SK-N-SH (cell line): Measurements from ENCODE around the gene ARGLU1. TPM values are rescaled to one million over a fixed set of nuclear protein-coding genes. Genes with fewer than 3 reads are reported as not detected.

Experiments used
- CTCF ChIA-PET: fragments of 300-600, 350-600 bp; formaldehyde crosslinking; extraction: SDS; loops from one replicate; lab custom pipeline; 2021; lab: Yijun Ruan, JAX
- POLR2A ChIA-PET: fragments of 350-600 bp; sonication (Branson Sonifier 250); formaldehyde crosslinking; extraction: SDS; loops from one replicate; lab custom pipeline; 2020; ENCODE audit warnings: antibody characterized with exemption, inconsistent platforms; lab: Yijun Ruan, JAX
- DNase-seq: peaks from one replicate; pipeline ENCODE4 v3.0.0; 2012
- H2AFZ ChIP-seq: fragments of 200-600 bp; sonication (generic); 2 replicates; pipeline ENCODE4 v1.8.1; 2016; ENCODE audit warnings: antibody characterized with exemption, mild to moderate bottlenecking, low read depth
- H3F3A ChIP-seq: fragments of 200-600 bp; sonication (generic); replicated peaks from 2 replicates; pipeline ENCODE3; 2016; ENCODE audit warnings: antibody characterized with exemption, mild to moderate bottlenecking; ENCODE audit not compliant: insufficient read depth
- H3K27ac ChIP-seq, 2 experiments: fragments of 200-500 bp in 1 of 2; fragments of 200-600 bp in 1 of 2; sonication (Bioruptor generic) in 1 of 2; sonication (generic), shearing (Covaris generic) in 1 of 2; 2 replicates each; pipeline versions ENCODE4 v1.5.1 to v1.6.1; 2014 to 2016; ENCODE audit warnings: low read depth in 2 of 2, inconsistent platforms in 1 of 2, low read length in 1 of 2, mild to moderate bottlenecking in 1 of 2, mixed read lengths in 1 of 2
- H3K27me3 ChIP-seq: fragments of 200-600 bp; sonication (generic), shearing (Covaris generic); 2 replicates; pipeline ENCODE4 v1.6.1; 2016; ENCODE audit warnings: mixed run types; ENCODE audit not compliant: insufficient read depth
- H3K36me3 ChIP-seq, 2 experiments: fragments of 200-500 bp in 1 of 2; fragments of 200-600 bp in 1 of 2; sonication (Bioruptor generic) in 1 of 2; sonication (generic) in 1 of 2; replicated peaks in 1 of 2; 2 replicates each; pipeline versions ENCODE3 to v1.5.1; 2014 to 2016; ENCODE audit warnings: low read length in 1 of 2, mild to moderate bottlenecking in 1 of 2; ENCODE audit not compliant: insufficient read depth in 2 of 2, control insufficient read depth in 1 of 2
- H3K4me1 ChIP-seq, 2 experiments: fragments of 200-500 bp in 1 of 2; fragments of 200-600 bp in 1 of 2; sonication (Bioruptor generic) in 1 of 2; sonication (generic), shearing (Covaris generic) in 1 of 2; 2 replicates each; pipeline versions ENCODE4 v1.5.1 to v1.6.1; 2014 to 2016; ENCODE audit warnings: low read depth in 1 of 2, low read length in 1 of 2, mixed run types in 1 of 2; ENCODE audit not compliant: insufficient read depth in 2 of 2, control insufficient read depth in 1 of 2
- H3K4me2 ChIP-seq: fragments of 200-600 bp; sonication (generic), shearing (Covaris generic); 2 replicates; pipeline ENCODE4 v1.6.1; 2017; ENCODE audit warnings: mixed run types
- H3K4me3 ChIP-seq, 2 experiments: fragments of 200-500 bp in 1 of 2; fragments of 200-600 bp in 1 of 2; sonication (Bioruptor generic) in 1 of 2; sonication (generic), shearing (Covaris generic) in 1 of 2; 2 replicates each; pipeline versions ENCODE4 v1.5.1 to v1.8.1; 2014 to 2016; ENCODE audit warnings: low read depth in 2 of 2, inconsistent platforms in 1 of 2, low read length in 1 of 2, mild to moderate bottlenecking in 1 of 2, mixed read lengths in 1 of 2, moderate library complexity in 1 of 2
- H3K79me2 ChIP-seq: fragments of 200-600 bp; sonication (generic); 2 replicates; pipeline ENCODE4 v1.8.1; 2017; ENCODE audit warnings: mild to moderate bottlenecking; ENCODE audit not compliant: insufficient read depth
- H3K9ac ChIP-seq: fragments of 200-600 bp; sonication (generic); 2 replicates; pipeline ENCODE4 v1.6.1; 2017; ENCODE audit warnings: mixed run types
- H3K9me2 ChIP-seq: fragments of 200-600 bp; sonication (generic); 2 replicates; pipeline ENCODE4 v1.6.1; 2017; ENCODE audit warnings: mixed run types
- H3K9me3 ChIP-seq: fragments of 200-600 bp; sonication (generic); 2 replicates; pipeline ENCODE4 v1.6.1; 2017; ENCODE audit warnings: mixed run types, mild to moderate bottlenecking, moderate library complexity
- H4K20me1 ChIP-seq: fragments of 200-600 bp; sonication (generic); 2 replicates; pipeline ENCODE4 v1.6.1; 2017; ENCODE audit warnings: mild to moderate bottlenecking, mixed run types; ENCODE audit not compliant: insufficient read depth
- EP300 ChIP-seq, 2 experiments: IDR thresholded peaks; 2 replicates each; pipeline versions ENCODE4 v1.4.0 to v1.6.1; 2012; ENCODE audit warnings: borderline replicate concordance in 1 of 2, low read depth in 1 of 2, low read length in 1 of 2
- FOSL2 ChIP-seq: IDR thresholded peaks from 2 replicates; pipeline ENCODE4 v1.4.0; 2012; ENCODE audit warnings: low read depth, mild to moderate bottlenecking, moderate library complexity, borderline replicate concordance
- FOXJ3 ChIP-seq: sonication (generic); formaldehyde crosslinking; IDR thresholded peaks from 2 replicates; pipeline ENCODE4 v1.5.1; 2020; ENCODE audit warnings: mild to moderate bottlenecking, missing genetic modification reagents
- GABPA ChIP-seq: IDR thresholded peaks from 2 replicates; pipeline ENCODE4 v1.4.0; 2012; ENCODE audit warnings: low read depth, mild to moderate bottlenecking
- MXI1 ChIP-seq: IDR thresholded peaks from 2 replicates; pipeline ENCODE4 v1.6.1; 2012; ENCODE audit warnings: mild to moderate bottlenecking, low read depth, low read length, improper control_type of control experiment
- RXRA ChIP-seq: IDR thresholded peaks from 2 replicates; pipeline ENCODE4 v1.4.0; 2012; ENCODE audit warnings: low read depth, mild to moderate bottlenecking, borderline replicate concordance
- TAF1 ChIP-seq: IDR thresholded peaks from 2 replicates; pipeline ENCODE4 v1.6.1; 2012; ENCODE audit warnings: low read depth, mild to moderate bottlenecking, low read length, moderate library complexity, borderline replicate concordance
- YY1 ChIP-seq: IDR thresholded peaks from 2 replicates; pipeline ENCODE4 v1.4.0; 2012; ENCODE audit warnings: low read depth, mild to moderate bottlenecking
- WGBS: methylation state at CpG from one replicate; pipeline ENCODE4 v1.1.6; 2017; ENCODE audit warnings: low lambda C conversion rate; 5-methylcytosine and 5-hydroxymethylcytosine counted together
- polyA plus RNA-seq, 3 experiments: library from polyadenylated mRNA; depleted of rRNA; stranded (reverse); fragments of >200 nt; gene quantifications; 2 replicates each; pipeline ENCODE4 v1.2.3, GENCODE V29; 2012
- TF ChIP-seq, protein P1 (sequence below): fragments of 150-350 bp; IDR thresholded peaks from 2 replicates; pipeline ENCODE4 v1.6.1; 2017; ENCODE audit warnings: antibody characterized with exemption, low read length, low read depth, borderline replicate concordance
- TF ChIP-seq, protein P2 (sequence below): fragments of 150-350 bp; IDR thresholded peaks from 2 replicates; pipeline ENCODE4 v1.6.1; 2016; ENCODE audit warnings: mild to moderate bottlenecking, low read depth, low read length
- TF ChIP-seq, protein P3 (sequence below): fragments of 200-600 bp; sonication (generic); IDR thresholded peaks from 2 replicates; pipeline ENCODE4 v1.6.1; 2017; ENCODE audit warnings: antibody characterized with exemption, mild to moderate bottlenecking, moderate library complexity

The ARGLU1 gene
- polyA plus RNA-seq, 1 of the 3 experiments (the other 2 are of a cell fraction) = 101 TPM

DNA sequence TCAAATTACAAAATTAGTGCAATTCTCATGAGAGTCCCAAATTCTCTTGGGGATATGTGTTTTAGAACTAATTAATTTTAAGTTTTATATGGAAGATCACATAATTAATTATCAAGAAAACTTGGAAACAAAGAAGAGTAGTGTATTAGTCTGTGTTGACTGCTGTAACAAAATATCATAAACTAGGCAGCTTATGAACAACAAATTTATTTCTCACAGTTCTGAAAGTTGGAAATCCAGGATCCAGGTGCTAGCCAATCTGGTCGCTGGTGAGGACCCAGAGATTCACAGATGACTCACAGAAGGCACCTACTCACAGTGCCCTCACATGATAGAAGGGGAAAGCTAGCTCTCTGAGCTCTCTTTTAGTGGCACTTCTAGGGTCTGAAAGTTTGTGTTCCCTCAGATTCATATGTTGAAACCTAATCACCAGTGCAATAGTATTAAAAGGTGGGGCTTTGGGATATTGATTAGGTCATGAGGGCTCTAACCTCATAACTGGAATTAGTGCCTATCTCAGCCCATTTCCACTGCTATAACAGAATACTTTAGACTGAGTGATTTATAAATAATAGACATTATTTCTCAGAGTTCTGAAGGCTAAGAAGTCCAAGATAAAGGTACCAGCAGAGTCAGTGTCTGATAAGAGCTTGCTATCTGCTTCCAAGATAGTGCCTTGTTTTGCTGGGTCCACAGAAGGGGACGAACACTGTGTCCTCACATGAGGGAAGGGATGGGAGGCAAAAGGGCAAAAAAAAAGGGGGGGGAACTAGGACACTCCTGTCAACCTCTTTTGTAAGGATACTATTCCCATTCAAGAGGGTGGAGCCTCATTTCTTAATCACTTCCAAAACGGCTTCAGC is 1.5 kb upstream of the ARGLU1 start:
- no peaks in the 10 kb centered on the region for H3K9me2 ChIP-seq
- CTCF ChIA-PET = interaction anchor here (0.8 to 1.8 kb wide), 2 partner anchors 33 kb away, joined by 3 to 6 read pairs; no protein-coding TSS in a partner anchor
- H3K27me3 ChIP-seq = no peaks in the 10 kb centered on the region
- no peaks in the 10 kb centered on the region for H3K36me3 ChIP-seq
- H3K4me2 ChIP-seq = no peak overlapping the region
- DNase-seq = no peak
- no peak for TF ChIP-seq GABPA
- TF ChIP-seq FOXJ3 = no peak
- TF ChIP-seq, all 33 proteins: peak for 0
- peaks cover 35% of the 10 kb centered on the region for H3K79me2 ChIP-seq
- H2AFZ ChIP-seq = no peak overlapping the region
- H3F3A ChIP-seq = no peaks in the 10 kb centered on the region
- no peaks in the 10 kb centered on the region for H3K9me3 ChIP-seq
- H3K27ac ChIP-seq = no peak overlapping the region
- H3K9ac ChIP-seq = no peak overlapping the region
- POLR2A ChIA-PET = no interaction called here
- peaks cover 27% of the 10 kb centered on the region for H4K20me1 ChIP-seq
- WGBS = 68% methylated on average over 3 of the region's 3 CpGs
- H3K4me1 ChIP-seq = peaks cover 9 to 10% of the 10 kb centered on the region in 2 experiments; a peak in 3 of 4 replicates
- H3K4me3 ChIP-seq = no peak overlapping the region

GRCh38 chr13:106568299-106569003 is 514 bp upstream of the ARGLU1 start:
- Histone ChIP-seq H4K20me1 (peaks cover 37% of the 10 kb centered on the region), H3K4me2 (peak overlapping the region; percentile 79), H3K36me3 (no peaks in the 10 kb centered on the region), H2AFZ (peak overlapping the region; percentile 93), H3K79me2 (peaks cover 45% of the 10 kb centered on the region), H3F3A (no peaks in the 10 kb centered on the region), H3K27me3 (no peaks in the 10 kb centered on the region), H3K27ac (peak overlapping the region in 1 of 2 experiments; percentile 55; a peak in 1 of 4 replicates), H3K4me1 (peaks cover 9 to 11% of the 10 kb centered on the region in 2 experiments; a peak in 3 of 4 replicates), H3K9me2 (no peaks in the 10 kb centered on the region), H3K9ac (peak overlapping the region; percentile 96; the same call in 1 of the 2 replicates), H3K4me3 (peak overlapping the region; percentile 78 to 97), H3K9me3 (no peaks in the 10 kb centered on the region)
- TF ChIP-seq FOSL2 = no peak
- WGBS = 37% methylated on average over 11 of the region's 11 CpGs
- CTCF ChIA-PET = interaction anchor here (1.0 to 2.0 kb wide), 3 partner anchors 32 to 52 kb away, joined by 3 to 6 read pairs (median 6); no protein-coding TSS in a partner anchor
- DNase-seq = no peak
- POLR2A ChIA-PET = no interaction called here

DNA sequence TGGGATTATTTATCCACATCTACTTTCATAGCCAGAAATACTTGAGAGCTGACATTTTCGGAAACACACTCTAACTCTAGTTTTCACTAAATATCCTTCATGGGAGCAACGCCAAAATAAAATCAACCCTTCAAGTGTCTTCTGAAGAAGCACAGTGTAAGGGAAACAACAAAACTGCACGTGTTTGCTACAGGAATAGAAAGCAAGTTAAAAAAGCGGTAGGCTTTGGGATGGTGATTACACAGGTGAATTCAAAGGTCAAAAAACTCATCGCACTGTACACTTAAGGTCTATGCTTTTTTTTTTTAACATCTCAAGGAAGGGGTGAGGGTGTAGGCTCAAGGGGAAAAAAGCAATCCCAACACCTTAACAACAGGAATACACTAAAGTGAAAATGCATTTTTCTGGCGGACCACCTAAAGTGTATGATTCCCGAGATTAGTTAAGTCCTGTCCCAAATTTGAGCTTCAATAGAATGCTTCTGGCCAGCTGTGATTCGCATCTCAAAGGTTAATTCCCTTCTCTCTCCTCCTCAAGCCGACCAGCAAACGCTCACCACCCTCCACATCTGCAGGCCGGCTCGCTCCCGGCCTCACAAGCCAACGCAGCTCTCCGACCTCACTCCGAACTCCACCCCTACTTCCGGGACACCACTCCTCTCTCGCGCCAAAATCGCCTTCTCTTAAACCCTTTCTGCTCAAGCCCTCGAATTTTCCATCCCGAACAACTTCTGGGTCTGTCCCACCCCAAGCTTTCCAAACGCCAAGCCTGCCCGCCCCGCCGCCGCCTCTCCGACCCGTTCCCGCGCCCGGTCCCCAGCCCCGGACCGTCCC is 1.1 kb downstream of the ARGLU1 start:
- Histone ChIP-seq H3K4me1 (peaks cover 9 to 13% of the 10 kb centered on the region in 2 experiments; a peak in 3 of 4 replicates), H3K79me2 (peaks cover 61% of the 10 kb centered on the region), H3K9me2 (no peaks in the 10 kb centered on the region), H3K27ac (peak overlapping the region; percentile 93 to 97), H2AFZ (peak overlapping the region; percentile 20; the same call in 1 of the 2 replicates)
- TF ChIP-seq RXRA = no peak
- TF ChIP-seq, protein P1, sequence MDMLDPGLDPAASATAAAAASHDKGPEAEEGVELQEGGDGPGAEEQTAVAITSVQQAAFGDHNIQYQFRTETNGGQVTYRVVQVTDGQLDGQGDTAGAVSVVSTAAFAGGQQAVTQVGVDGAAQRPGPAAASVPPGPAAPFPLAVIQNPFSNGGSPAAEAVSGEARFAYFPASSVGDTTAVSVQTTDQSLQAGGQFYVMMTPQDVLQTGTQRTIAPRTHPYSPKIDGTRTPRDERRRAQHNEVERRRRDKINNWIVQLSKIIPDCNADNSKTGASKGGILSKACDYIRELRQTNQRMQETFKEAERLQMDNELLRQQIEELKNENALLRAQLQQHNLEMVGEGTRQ = no peak
- TF ChIP-seq, protein P2, sequence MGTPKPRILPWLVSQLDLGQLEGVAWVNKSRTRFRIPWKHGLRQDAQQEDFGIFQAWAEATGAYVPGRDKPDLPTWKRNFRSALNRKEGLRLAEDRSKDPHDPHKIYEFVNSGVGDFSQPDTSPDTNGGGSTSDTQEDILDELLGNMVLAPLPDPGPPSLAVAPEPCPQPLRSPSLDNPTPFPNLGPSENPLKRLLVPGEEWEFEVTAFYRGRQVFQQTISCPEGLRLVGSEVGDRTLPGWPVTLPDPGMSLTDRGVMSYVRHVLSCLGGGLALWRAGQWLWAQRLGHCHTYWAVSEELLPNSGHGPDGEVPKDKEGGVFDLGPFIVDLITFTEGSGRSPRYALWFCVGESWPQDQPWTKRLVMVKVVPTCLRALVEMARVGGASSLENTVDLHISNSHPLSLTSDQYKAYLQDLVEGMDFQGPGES = no peak
- TF ChIP-seq EP300 (IDR thresholded peaks at IDR 0.05; ENCODE audit: borderline replicate concordance in 1 of 2, low read depth in 1 of 2, low read length in 1 of 2) = no peak
- no peak for TF ChIP-seq TAF1
- TF ChIP-seq, protein P3, sequence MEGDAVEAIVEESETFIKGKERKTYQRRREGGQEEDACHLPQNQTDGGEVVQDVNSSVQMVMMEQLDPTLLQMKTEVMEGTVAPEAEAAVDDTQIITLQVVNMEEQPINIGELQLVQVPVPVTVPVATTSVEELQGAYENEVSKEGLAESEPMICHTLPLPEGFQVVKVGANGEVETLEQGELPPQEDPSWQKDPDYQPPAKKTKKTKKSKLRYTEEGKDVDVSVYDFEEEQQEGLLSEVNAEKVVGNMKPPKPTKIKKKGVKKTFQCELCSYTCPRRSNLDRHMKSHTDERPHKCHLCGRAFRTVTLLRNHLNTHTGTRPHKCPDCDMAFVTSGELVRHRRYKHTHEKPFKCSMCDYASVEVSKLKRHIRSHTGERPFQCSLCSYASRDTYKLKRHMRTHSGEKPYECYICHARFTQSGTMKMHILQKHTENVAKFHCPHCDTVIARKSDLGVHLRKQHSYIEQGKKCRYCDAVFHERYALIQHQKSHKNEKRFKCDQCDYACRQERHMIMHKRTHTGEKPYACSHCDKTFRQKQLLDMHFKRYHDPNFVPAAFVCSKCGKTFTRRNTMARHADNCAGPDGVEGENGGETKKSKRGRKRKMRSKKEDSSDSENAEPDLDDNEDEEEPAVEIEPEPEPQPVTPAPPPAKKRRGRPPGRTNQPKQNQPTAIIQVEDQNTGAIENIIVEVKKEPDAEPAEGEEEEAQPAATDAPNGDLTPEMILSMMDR = no peak
- peak; percentile 51; the same call in 1 of the 2 replicates for TF ChIP-seq MXI1
- TF ChIP-seq YY1 = no peak
- TF ChIP-seq, all 33 proteins: peak for 1
- Histone ChIP-seq H3K9me3 (no peaks in the 10 kb centered on the region), H3K4me2 (peak overlapping the region; percentile 79), H3K9ac (peak overlapping the region; percentile 96), H3K36me3 (no peaks in the 10 kb centered on the region), H3K27me3 (no peaks in the 10 kb centered on the region), H3K4me3 (peak overlapping the region; percentile 78 to 97), H3F3A (no peaks in the 10 kb centered on the region), H4K20me1 (peaks cover 52% of the 10 kb centered on the region)
- peak; percentile 79 for DNase-seq
- under 1% methylated on average over 33 of the region's 34 CpGs for WGBS
- ChIA-PET CTCF (interaction anchor here (1.4 to 2.0 kb wide), 2 partner anchors 42 to 54 kb away, joined by 3 to 6 read pairs; no protein-coding TSS in a partner anchor), POLR2A (no interaction called here)
